ENCODE results near the gene HAO2.
"Not testable (repeated sequence)": the region's sequence is repeated elsewhere in the genome, so short reads cannot be mapped to it uniquely, and the experiment has no call there.

The HAO2 gene

GRCh38 chr1:119368554-119368953 is at the start of gene HAO2:
Gene HAO2, plus strand, starts transcription at chr1:119368785. Its CDS starts 12,301 bp downstream, at chr1:119381086.
- no peak for FAIRE-seq

- no peak for FAIRE-seq
Observed at GRCh38 chr1:119320100-119320499, 48.5 kb upstream of the HAO2 start.

- no peak for FAIRE-seq
Observed at GRCh38 chr1:119321666-119322419, 46.7 kb upstream of the HAO2 start.

GRCh38 chr1:119323216-119323982 is 45.2 kb upstream of the HAO2 start:
- no peak for FAIRE-seq

GRCh38 chr1:119324198-119324597 is 44.4 kb upstream of the HAO2 start:
- no peak for FAIRE-seq

- FAIRE-seq = no peak
Observed at GRCh38 chr1:119326251-119326650, 42.3 kb upstream of the HAO2 start.

- no peak for FAIRE-seq
Observed at GRCh38 chr1:119327094-119327449, 41.5 kb upstream of the HAO2 start.

GRCh38 chr1:119327450-119328155 is 41.0 kb upstream of the HAO2 start:
- FAIRE-seq = no peak

- FAIRE-seq = no peak
Observed at GRCh38 chr1:119329541-119330461, 38.8 kb upstream of the HAO2 start.

- FAIRE-seq = no peak
Observed at GRCh38 chr1:119330466-119331189, 38.0 kb upstream of the HAO2 start.

GRCh38 chr1:119331190-119331515 is 37.4 kb upstream of the HAO2 start:
- no peak for FAIRE-seq

- FAIRE-seq = no peak
Observed at GRCh38 chr1:119331915-119332314, 36.7 kb upstream of the HAO2 start.

- FAIRE-seq = no peak
Observed at GRCh38 chr1:119332622-119333021, 36.0 kb upstream of the HAO2 start.

GRCh38 chr1:119333163-119333896 is 35.3 kb upstream of the HAO2 start:
- FAIRE-seq = no peak

GRCh38 chr1:119333897-119334250 is 34.7 kb upstream of the HAO2 start:
- FAIRE-seq = not testable (repeated sequence)

GRCh38 chr1:119336848-119337247 is 31.7 kb upstream of the HAO2 start:
- no peak for FAIRE-seq

- no peak for FAIRE-seq
Observed at GRCh38 chr1:119338004-119338403, 30.6 kb upstream of the HAO2 start.

GRCh38 chr1:119338757-119339156 is 29.8 kb upstream of the HAO2 start:
- FAIRE-seq = no peak

GRCh38 chr1:119340861-119341261 is 27.7 kb upstream of the HAO2 start:
- FAIRE-seq = no peak

GRCh38 chr1:119341372-119341947 is 27.1 kb upstream of the HAO2 start:
- no peak for FAIRE-seq

GRCh38 chr1:119345398-119345797 is 23.2 kb upstream of the HAO2 start:
- FAIRE-seq = no peak

Measured in colon (tissue), 2 donors.